Adrenal gland (tissue), 5 donors: ENCODE results near the gene PRSS21.

ENCODE experiments used
- POLR2A ChIP-seq, 2 donors: fragments of 450-650 bp; IDR thresholded peaks; one replicate each; pipeline ENCODE4 v1.6.1; 2017; ENCODE audit warnings: antibody characterized with exemption in 2 of 2, mild to moderate bottlenecking in 2 of 2, moderate library complexity in 1 of 2
- TF ChIP-seq, protein P1 (sequence below), 6 experiments: fragments of 450-650 bp in 4 of 6; fragments of 200-600 bp in 2 of 6; sonication (generic) in 1 of 6; IDR thresholded peaks; 1 replicate in 5 of 6; 2 replicates in 1 of 6; pipeline versions ENCODE4 v1.5.1 to v1.8.0; 2016 to 2021; ENCODE audit warnings: antibody characterized with exemption in 6 of 6, mild to moderate bottlenecking in 2 of 6, moderate library complexity in 1 of 6
- donor health status: DM: no; HTN: no; CAD: no.

- TF ChIP-seq, protein P1, sequence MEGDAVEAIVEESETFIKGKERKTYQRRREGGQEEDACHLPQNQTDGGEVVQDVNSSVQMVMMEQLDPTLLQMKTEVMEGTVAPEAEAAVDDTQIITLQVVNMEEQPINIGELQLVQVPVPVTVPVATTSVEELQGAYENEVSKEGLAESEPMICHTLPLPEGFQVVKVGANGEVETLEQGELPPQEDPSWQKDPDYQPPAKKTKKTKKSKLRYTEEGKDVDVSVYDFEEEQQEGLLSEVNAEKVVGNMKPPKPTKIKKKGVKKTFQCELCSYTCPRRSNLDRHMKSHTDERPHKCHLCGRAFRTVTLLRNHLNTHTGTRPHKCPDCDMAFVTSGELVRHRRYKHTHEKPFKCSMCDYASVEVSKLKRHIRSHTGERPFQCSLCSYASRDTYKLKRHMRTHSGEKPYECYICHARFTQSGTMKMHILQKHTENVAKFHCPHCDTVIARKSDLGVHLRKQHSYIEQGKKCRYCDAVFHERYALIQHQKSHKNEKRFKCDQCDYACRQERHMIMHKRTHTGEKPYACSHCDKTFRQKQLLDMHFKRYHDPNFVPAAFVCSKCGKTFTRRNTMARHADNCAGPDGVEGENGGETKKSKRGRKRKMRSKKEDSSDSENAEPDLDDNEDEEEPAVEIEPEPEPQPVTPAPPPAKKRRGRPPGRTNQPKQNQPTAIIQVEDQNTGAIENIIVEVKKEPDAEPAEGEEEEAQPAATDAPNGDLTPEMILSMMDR (IDR thresholded peaks at IDR 0.05), result no peak
- TF ChIP-seq POLR2A (IDR thresholded peaks at IDR 0.05), result no peak
Observed at GRCh38 chr16:2804728-2805127, 12.3 kb upstream of the PRSS21 start.
